SH-SY5Y (cell line): ENCODE data around the gene GPC3.

Source experiments
- GATA2 ChIP-seq: IDR thresholded peaks from 2 replicates; pipeline ENCODE4 v1.6.1; 2011; ENCODE audit warnings: mild to moderate bottlenecking, low read depth, low read length
- GATA3 ChIP-seq: IDR thresholded peaks from 2 replicates; pipeline ENCODE4 v1.6.1; 2011; ENCODE audit warnings: low read depth, mild to moderate bottlenecking, low read length, moderate library complexity

DNA sequence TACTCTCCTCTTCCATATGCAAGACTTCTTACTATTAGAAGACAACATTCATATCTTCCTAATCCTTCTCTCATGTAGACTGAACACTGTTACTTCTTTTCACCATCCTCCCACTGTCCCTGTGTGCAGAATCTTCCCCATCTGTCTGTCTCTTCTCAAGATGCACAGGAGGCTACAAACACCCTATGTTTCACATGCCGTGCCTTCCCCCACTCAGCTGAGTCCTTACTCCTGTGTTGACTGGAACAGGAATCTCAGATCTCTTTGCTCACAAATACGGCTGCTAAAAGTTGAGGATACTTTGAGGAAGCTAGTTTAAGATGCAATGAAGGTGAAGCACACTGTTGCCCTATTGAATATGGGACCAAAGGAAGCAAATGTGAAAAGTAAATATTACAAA, 401.6 kb downstream of the GPC3 start:
- TF ChIP-seq GATA2 (no peak), GATA3 (no peak)
